ENCODE results near the gene BRI3.

The BRI3 gene

DNA sequence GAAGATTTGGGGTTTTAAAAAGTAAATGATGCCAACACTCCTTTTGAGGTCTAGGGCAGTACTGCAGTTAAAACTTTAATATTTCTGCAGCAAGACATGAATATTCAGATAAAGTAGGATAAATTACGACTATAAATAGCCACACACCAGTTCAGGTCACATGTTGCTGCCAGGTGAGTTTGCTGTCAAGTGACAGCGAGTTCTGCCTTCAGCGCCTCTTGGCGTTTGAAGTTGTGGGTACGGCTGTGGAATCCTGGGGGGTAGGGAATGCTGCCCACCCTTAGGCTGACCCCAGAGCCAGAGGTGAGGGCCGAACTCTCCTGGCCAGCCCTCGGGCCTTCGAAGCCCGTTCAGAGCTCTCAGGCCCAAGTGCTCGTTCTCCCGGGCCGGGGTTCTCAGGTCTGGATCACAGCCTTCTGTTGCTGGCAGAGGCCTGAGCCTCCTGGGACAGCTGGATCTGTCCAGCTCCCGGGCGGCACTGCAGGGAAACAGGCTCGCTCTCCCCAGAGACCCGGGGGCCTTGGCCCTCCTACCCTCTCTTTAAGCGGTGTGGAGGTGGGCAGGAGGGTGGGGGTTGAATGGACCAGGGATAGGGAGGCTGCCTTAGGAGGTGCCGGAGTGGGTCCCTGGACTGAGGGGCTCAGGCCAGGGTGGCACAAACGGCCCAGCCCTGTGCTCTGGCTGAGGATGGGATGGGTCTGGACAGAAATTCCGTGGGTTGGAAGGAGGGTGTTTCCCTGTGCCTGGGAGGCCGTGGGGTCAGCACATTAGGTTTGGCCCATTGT lies 5.4 kb downstream of the BRI3 start:
- Histone ChIP-seq H3K27ac (peak overlapping the region; percentile 12 to 100), H3K4me3 (peak overlapping the region; percentile 99)
- no peak for DNase-seq (ENCODE audit: low spot score)
- TF ChIP-seq, protein P1, sequence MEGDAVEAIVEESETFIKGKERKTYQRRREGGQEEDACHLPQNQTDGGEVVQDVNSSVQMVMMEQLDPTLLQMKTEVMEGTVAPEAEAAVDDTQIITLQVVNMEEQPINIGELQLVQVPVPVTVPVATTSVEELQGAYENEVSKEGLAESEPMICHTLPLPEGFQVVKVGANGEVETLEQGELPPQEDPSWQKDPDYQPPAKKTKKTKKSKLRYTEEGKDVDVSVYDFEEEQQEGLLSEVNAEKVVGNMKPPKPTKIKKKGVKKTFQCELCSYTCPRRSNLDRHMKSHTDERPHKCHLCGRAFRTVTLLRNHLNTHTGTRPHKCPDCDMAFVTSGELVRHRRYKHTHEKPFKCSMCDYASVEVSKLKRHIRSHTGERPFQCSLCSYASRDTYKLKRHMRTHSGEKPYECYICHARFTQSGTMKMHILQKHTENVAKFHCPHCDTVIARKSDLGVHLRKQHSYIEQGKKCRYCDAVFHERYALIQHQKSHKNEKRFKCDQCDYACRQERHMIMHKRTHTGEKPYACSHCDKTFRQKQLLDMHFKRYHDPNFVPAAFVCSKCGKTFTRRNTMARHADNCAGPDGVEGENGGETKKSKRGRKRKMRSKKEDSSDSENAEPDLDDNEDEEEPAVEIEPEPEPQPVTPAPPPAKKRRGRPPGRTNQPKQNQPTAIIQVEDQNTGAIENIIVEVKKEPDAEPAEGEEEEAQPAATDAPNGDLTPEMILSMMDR (IDR thresholded peaks at IDR 0.05), result no peak

DNA sequence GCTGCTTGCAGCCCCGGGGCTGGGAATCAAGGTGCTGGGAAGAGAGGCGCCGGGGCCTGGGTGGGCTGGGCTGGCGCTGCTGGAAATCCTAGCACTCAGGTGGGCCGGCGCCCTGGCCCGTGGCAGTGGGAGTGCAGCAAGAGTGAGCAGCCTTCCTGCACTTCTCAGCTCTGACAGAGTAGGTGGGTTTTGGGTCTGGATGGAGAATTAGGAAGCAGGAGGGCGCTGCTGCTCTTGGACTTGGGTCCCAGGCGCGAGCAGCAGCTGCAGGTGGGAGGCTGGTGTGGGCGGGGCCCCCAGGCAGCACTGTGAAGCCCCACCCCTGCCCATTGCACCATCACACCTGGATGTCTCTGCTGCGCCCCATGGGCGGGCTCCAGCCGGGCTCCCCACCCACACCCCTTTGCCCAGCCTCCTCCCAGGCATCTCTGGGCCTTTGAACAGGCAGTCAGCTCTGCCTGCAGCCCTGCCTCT lies 6.0 kb downstream of the BRI3 start:
- TF ChIP-seq, protein P1 (IDR thresholded peaks at IDR 0.05), result no peak
- Histone ChIP-seq H3K4me3 (peak overlapping the region; percentile 99), H3K27ac (peak overlapping the region; percentile 12 to 100)
- no peak for DNase-seq (ENCODE audit: low spot score)

DNA sequence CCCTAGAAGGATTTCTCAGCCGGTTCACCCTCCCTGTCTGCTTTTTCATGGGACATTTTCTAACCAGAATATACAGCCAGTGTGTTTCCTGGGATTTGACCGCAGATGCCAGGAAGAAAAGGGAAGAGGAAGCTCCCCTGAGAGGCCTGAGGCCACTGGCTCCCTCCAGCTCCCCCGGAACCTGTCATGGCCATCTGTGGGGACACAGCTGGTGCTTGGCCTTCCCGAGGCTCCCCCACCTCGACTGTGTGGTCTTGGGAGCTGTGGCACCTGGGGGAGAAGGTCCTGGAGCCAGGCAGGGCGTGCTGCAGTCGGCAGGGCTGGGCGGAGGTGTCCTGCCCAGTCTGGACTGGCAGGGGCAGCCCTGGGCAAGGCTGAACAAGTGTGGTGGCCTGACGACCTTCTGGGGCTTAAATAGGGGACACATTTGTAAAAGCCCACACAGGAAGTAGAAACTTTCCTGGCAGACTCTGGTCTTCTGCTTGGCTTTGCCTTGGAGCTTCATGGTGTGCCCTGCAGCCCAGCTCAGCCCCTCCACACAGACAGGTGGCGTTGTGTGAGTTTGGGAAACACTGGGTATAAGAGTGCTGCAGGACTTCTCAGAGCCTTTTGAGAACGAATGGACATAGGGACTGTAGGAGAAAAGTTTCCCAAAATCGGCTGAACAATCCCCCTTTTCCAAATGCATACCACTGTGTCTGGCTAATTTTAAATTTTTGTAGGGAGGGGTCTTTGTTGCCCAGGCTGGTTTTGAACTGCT lies 6.8 kb downstream of the BRI3 start:
- Histone ChIP-seq H3K27ac (peak overlapping the region in 1 of 2 donors; percentile 100), H3K4me3 (peak overlapping the region; percentile 99)
- TF ChIP-seq, protein P1 (IDR thresholded peaks at IDR 0.05), result no peak
- DNase-seq (ENCODE audit: low spot score), result no peak

DNA sequence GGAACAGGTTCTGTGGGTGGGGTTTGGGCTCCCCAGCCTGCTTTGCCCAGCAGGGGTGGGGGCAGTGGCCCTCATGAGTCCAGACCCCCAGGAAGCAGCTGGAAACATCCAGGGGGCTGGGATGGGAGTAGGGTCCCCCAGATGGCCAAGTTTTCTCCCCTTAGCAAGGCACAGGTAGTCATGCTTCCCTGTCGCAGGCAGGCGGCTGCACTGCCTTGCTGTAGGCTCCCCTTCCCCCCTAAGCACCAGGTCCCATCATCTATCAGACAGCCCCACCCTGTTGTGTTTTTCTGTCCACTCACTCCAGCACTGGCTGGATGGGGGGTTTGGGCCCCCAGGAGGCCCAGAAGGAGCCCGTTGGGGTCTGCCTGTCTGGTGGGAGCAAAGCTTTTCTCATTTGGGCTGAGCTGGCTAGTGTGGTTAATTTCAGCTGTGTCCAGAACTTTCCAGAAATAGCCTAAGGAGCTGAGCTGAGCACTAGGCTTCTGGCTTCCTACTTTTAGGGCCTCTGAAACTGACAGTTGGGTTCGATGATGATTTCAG lies 7.9 kb downstream of the BRI3 start:
- H3K4me3 ChIP-seq, result no peak overlapping the region
- no peak for DNase-seq (ENCODE audit: low spot score)
- TF ChIP-seq, protein P1 (IDR thresholded peaks at IDR 0.05), result no peak
- H3K27ac ChIP-seq, result peak overlapping the region in 1 of 2 donors; percentile 9

DNA sequence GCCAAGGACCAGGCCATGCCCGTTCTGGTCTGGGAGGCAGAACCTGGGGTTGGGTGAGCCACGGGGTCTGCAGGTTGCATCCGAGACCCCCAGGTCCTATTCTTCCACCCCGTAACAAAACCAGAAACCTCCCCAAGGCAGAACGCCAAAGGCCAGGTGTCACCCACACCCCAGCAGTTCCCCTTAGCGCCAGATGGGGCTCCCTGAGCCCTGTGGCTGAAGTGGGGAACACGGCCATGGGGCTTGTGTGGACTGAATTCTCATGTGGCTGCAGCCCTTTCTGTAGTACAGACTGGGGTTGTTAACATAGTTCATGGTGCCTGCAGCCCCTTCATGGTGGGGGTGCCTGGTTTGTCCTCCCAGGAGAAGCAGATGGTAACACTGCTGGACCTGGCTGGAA lies 10.2 kb downstream of the BRI3 start:
- H3K4me3 ChIP-seq, result no peak overlapping the region
- DNase-seq (ENCODE audit: low spot score), result no peak
- TF ChIP-seq, protein P1 (IDR thresholded peaks at IDR 0.05), result no peak
- no peak overlapping the region for H3K27ac ChIP-seq

DNA sequence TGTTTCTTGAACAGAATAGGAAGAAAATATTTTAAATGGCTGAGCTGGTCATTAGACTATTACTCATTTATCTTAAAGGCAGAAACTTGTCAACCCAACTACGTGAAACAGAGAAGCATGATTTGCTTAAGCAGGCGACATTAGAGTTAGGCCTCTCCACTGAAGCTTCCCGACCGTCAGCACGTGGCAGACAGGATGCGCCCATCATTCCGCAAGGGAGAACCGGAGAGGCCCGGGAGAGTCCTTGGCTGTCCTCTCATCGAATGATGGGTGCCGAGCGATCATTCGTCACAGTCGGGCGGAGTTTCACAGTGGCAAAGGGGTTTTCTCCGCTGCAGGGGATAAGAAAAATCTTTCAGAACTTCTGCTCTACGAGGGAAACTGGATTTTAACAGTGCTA lies 11.8 kb downstream of the BRI3 start:
- TF ChIP-seq, protein P1 (IDR thresholded peaks at IDR 0.05), result no peak
- no peak overlapping the region for H3K27ac ChIP-seq
- no peak for DNase-seq (ENCODE audit: low spot score)

More for the DNA sequence above, 11.8 kb downstream of the BRI3 start:
- H3K4me3 ChIP-seq, result no peak overlapping the region
